ENCODE data around the gene FAM209A. TPM values are rescaled to one million over a fixed set of nuclear protein-coding genes. Genes with fewer than 3 reads are reported as not detected.
"Not testable (repeated sequence)": the region's sequence is repeated elsewhere in the genome, so short reads cannot be mapped to it uniquely, and the experiment has no call there.

FAM209A gene, protein sequence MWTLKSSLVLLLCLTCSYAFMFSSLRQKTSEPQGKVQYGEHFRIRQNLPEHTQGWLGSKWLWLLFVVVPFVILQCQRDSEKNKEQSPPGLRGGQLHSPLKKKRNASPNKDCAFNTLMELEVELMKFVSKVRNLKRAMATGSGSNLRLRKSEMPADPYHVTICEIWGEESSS
- total RNA-seq (2014; rRNA removed; shearing (Covaris generic)): not detected in 2 replicates
- not detected in 2 replicates for polyA plus RNA-seq (2015; cell fraction: cytosol; rRNA removed)
- not detected in 2 replicates for polyA plus RNA-seq (2015; cell fraction: nucleus; rRNA removed)

DNA sequence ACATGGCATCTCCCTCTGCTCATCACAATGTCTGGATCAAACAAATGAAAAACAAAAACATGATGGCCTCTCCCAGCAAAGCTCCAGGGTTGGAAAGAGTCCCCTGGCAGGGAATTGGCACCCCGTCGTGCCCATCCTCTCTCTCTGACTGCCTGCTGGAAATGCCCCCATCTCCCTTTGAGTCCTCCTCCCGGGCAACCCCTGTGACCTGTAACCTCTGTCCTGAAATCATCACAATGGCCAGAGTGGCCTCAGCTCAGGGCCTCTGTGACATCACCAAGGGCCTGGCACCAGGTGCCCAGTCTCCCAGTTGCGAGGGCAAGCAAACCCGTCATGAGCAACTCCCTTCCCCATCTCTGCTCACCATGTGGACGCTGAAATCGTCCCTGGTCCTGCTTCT, at the start of gene FAM209A:
Gene FAM209A (plus strand): TSS at position 301 of the 400 bp plus-strand sequence. CDS start 65 bp downstream, at position 366.
- DNase-seq (ENCODE audit: low read depth): not testable (repeated sequence)

DNA sequence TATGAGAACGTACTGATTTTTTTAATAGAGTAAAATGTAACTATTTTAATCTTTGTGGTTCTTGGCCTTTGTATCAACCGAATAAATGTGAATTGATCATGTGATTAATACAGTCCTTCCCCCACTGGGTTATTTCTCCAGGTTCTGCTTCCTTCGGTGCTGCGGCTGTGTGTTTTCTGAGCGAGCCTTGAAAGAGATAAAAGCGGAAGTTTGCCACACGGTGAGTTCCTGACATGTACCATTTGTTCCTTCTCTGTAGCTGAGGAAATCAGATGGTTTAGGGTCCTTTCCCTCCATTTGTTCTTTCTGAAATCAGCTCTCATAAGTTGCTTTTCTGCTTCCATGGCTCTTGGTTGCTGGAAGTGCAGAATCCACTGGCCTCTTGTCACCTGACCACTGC, 40.6 kb upstream of the FAM209A start:
- DNase-seq (ENCODE audit: low read depth): no peak

GRCh38 chr20:56487216-56487615, 37.3 kb upstream of the FAM209A start:
- DNase-seq (ENCODE audit: low read depth): no peak

DNA sequence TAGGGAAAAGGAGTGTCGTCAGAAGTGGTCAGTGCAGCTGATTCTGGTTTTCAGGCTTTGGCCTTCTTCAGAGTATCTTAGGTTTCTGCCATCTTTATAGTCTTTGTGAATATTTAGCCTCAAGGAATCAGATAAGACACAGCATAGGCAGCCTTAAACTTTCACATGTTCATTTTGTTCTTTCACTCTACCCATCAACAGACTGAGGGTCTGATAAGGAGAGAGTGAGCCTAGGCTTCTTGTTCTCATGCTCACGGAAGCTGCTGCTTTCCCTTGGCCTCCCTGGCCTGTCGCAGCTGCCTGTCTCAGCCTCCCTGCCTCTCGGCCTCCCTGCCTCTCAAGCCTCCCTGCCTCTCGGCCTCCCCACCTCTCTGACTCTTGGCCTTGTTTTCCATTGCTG, 36.0 kb upstream of the FAM209A start:
- DNase-seq (ENCODE audit: low read depth): no peak

GRCh38 chr20:56501116-56501515, 23.4 kb upstream of the FAM209A start:
- DNase-seq (ENCODE audit: low read depth): no peak

DNA sequence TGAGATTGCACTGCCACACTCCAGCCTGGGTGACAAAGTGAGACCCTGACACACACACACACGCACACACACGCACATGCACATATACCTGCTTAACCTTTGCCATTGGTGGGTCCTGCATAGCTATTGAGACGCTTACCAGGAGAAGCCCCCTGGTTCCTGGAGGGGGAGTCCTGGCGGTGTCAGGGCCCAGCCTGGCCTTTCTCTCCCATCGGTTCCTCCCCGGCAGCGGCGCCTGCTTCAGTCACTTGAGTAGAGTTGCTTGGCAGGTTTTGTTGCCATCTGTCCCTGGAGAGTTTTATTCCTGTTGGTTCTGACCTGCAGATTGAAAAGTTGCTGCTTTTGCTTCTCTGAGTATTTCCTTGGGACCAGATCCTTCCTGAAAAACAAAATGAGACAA, 20.6 kb upstream of the FAM209A start:
- DNase-seq (ENCODE audit: low read depth): no peak

- DNase-seq (ENCODE audit: low read depth): no peak
Measured at GRCh38 chr20:56504373-56505005, 20.1 kb upstream of the FAM209A start.

DNA sequence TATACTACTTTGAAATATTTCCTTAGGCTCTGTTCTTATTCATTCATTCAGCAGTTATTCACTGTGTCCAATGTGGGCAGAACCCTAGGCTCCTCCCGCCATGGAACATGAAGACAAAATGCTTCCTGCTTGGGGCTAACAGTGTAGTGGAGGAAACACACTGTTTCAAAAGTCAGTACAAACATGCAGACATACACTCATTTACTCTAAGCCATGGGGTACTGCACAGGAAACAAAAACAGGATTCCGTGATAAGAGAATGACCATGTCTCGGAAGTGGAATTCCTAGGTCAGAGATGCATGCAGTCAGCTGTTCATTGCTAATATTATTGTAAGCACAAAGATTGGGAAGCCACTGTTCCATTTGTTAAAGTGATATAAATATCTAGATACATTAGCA, 18.4 kb upstream of the FAM209A start:
- DNase-seq (ENCODE audit: low read depth): no peak

DNA sequence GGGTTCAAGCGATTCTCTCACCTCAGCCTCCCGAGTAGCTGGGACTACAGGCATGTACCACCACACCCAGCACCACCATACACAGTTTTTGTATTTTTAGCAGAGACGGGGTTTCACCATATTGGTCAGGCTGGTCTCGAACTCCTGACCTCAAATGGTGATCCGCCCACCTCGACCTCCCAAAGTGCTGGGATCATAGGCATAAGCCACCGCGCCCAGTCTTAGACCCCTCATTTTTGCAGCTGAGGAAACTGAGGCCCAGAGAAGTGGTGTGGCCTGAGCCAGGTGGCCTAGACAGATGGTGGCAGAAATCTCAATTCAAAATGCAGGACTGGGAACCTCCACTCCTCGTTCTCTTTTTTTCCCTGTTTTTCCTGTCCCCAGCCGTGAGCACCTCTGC, 12.6 kb upstream of the FAM209A start:
- no peak for DNase-seq (ENCODE audit: low read depth)

- no peak for DNase-seq (ENCODE audit: low read depth)
Measured at GRCh38 chr20:56513161-56514150, 11.1 kb upstream of the FAM209A start.

- no peak for DNase-seq (ENCODE audit: low read depth)
Measured at GRCh38 chr20:56516631-56517030, 7.9 kb upstream of the FAM209A start.

DNA sequence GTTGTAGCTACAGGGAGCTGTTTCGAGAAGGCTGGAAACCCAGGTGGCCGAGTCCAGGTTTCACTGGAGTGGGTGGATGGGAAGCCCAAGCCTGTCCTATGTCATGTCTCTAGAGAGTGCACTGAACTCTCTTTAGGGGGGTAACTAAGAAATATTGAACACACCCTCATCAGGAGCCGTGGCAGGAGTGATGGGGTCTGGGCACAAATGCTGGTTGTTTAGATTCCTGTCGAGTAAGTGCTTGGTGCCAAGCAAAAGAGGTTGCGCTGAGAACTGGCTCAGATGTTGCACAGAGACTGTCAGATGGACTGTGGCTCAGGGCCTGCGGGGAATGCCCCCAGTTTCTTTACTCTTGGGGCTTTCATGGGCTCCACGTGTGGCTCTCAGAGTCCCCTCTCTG, 7.3 kb upstream of the FAM209A start:
- no peak for DNase-seq (ENCODE audit: low read depth)

DNA sequence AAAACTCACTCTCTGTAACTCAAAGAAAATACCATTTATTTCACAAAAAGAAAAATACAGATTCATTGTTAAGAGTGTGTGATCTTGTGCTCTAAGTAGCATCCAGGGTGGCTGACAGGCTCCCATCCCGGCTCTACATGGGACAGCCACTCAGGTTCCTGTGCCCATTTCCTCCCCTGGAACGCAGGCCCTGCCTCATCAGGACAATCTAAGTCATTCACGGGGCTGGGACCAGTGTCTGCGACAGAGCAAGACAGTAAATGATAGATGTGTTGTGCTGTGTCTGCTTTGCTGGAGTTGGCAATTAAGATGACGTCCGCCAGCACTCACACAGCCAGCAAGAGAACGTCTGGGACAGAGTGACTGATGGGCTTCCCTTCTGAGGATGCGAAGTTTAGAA, 6.9 kb upstream of the FAM209A start:
- DNase-seq (ENCODE audit: low read depth): no peak

DNA sequence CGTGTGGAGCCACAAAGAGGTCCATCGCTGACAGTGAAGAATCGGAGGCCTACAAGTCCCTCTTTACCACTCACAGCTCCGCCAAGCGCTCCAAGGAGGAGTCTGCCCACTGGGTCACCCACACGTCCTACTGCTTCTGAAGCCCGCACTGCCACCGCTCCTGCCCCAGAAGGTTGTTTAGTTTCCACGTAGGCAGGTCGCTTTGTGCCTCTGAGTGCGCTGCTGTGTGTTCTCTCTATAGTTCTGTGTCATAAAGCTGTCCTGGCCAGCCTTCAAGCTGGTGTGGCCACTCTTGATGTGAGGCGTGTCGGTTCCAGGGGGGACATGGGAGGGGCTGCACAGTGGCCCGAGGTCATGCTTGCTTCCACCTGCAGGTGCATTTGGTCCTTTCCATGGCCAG, 6.4 kb upstream of the FAM209A start:
- no peak for DNase-seq (ENCODE audit: low read depth)

DNA sequence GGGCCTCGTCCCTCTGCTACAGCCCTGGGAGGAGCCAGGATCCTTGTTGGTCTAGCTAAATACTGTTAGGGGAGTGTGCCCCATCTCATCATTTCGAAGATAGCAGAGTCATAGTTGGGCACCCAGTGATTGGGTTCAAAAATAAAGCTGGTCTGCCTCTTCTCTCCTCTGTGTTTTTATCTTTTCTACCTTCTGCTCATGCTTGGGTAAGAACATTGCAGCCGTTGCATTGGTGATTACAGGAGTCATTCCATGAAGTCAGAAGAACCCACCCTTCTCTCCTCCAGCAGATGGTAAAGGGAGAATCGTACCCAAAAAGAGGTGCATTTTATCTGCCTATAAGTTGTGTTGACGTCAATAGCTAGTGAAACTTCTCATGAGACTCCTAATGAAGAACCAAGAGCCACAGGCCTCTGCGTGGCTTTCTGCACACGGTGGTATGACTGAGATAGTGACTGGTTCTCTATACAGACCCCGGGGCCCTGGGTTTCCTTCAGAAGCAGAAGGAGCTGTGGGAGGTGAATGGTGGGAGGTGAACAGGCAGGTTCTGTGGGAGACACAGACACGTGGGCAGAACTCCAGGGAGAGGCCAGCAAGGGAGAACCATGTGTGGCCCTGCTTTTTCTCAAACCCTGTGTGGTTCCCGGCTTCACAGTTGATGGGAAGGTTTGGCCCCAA, 5.7 kb upstream of the FAM209A start:
- no peak for DNase-seq (ENCODE audit: low read depth)

GRCh38 chr20:56519551-56519950, 5.0 kb upstream of the FAM209A start:
- no peak for DNase-seq (ENCODE audit: low read depth)

DNA sequence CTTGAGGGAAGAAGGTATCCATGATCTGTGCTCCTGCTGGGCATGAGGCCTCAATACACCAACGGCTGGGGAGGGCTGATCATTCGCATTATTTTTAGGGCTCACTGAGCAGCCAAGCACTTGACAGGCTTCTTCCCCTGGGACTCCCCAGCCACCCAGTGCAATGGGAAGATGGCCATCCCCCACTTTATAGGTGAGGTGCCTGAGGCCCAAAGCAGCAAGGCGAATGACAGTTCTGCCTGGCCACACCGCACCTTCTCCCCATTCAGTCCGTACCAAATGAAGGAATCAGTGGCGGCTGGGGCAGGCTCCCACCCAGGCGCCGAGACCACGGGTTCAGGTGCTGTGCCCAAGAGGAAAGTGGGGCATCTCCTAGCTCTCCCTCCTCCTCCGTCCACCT, 4.4 kb upstream of the FAM209A start:
- no peak for DNase-seq (ENCODE audit: low read depth)

GRCh38 chr20:56520746-56521354, 3.7 kb upstream of the FAM209A start:
- not testable (repeated sequence) for DNase-seq (ENCODE audit: low read depth)

GRCh38 chr20:56522311-56522710, 2.2 kb upstream of the FAM209A start:
- no peak for DNase-seq (ENCODE audit: low read depth)

- DNase-seq (ENCODE audit: low read depth): no peak
Measured at GRCh38 chr20:56527521-56527920, 3.0 kb downstream of the FAM209A start.

GRCh38 chr20:56532946-56533345, 8.4 kb downstream of the FAM209A start, which contains the start of gene FAM209B:
Gene FAM209B (plus strand): TSS chr20:56533246. CDS start chr20:56533342, 96 bp downstream.
- not testable (repeated sequence) for DNase-seq (ENCODE audit: low read depth)

Measured in HT1080 (cell line).